HG03196 (cell line): ENCODE results near the gene TRIO.
A peak's percentile ranks its signal among the peaks of the same experiment; 100 is the strongest.
"Not testable (repeated sequence)": the region's sequence is repeated elsewhere in the genome, so short reads cannot be mapped to it uniquely, and the experiment has no call there.

Experiments used
- ATAC-seq: cut with Tn5 transposase; IDR thresholded peaks from one replicate; pipeline ENCODE4 v1.9.1; 2021; ENCODE audit not compliant: unreplicated experiment

TRIO gene

DNA sequence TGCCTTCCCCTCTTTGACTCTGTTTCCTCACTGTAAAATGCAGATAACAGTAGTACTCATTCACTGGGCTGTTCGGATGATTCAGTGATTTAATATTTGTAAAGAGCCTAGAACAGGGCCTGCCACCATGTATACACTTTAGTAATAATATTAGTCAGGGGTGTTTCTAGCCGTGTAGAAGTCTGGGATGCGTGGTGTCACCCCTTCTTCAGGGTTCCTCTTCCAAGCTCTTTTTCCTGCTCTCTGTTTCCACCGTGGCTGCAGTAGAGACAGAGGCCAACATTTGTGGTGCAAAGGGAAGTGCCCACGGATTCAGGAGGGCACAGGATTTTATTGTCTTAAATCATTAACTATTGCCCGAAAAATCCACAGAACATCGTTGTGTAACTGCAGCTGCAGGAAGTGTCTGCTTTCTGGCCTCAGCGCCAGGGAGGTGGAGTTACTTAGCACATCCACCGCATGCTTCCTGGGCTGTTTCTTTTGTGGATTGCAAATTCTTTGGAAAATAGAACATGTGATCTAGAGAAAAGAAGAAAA lies 61.7 kb downstream of the TRIO start:
- no peak for ATAC-seq

GRCh38 chr5:14206028-14206725 lies 63.0 kb downstream of the TRIO start:
- ATAC-seq = no peak

DNA sequence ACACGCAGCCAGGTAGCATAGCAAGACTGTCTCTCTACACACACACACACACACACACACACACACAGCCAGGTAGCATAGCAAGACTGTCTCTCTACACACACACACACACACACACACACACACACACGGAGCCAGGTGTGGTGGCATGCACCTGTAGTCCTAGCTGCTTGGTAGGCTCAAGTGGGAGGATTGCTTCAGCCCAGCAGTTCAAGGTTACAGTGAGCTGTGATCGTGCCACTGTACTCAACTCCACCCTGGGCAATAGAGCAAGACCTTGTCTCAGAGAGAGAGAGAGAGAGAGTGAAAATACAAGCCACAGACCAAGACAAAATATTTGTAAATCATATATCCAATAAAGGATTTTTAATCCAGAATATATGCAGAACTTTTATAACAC lies 64.3 kb downstream of the TRIO start:
- ATAC-seq = not testable (repeated sequence)

DNA sequence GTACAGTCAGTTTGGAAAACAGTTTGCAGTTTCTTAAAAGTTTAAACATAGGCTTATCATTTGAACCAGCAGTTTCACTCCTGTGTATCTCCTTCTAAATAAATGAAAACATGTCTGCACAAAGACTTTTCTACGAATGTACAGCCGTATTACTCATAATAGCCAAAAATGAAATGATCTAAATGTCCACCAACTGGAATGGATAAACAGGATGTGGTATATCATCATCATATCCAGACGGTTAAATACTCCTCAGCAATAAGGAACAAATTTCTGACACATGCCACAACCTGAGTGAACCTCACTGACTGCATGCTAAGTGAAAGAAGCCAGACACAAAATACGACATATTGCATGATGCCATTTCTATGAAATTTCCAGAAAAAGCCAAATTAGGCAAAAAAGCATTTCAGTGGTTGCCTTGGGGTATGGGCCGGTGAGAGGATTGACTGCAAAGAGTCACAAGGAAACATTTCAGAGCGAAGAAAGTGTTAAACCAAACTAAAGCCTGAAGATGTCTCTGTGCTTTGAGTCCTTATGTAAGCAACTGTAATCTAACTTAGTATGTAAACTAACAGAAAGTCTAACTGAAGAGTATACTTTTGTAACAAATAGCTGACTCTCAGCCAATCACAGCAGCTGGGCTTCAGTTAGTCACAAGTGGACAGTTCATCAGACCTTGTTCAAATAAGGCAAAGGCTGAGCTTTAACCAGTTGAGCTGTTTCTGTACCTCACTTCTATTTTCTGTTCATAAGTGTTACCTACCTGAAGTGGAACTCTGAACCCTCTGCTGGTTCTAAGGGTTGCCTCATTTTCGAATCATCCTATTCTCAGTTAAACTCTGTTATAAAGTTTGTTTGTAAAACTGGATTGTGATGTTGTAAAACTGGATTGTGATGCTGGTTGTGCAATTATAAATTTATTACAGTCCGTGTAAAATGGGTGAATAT lies 65.2 kb downstream of the TRIO start:
- peak; percentile 57 for ATAC-seq

GRCh38 chr5:14209222-14209822 lies 66.2 kb downstream of the TRIO start:
- no peak for ATAC-seq

- ATAC-seq = no peak
Measured at GRCh38 chr5:14209836-14210235, 66.7 kb downstream of the TRIO start.

GRCh38 chr5:14210729-14211128 lies 67.6 kb downstream of the TRIO start:
- ATAC-seq = no peak

GRCh38 chr5:14211818-14212803 lies 69.0 kb downstream of the TRIO start:
- ATAC-seq = peak; percentile 28

GRCh38 chr5:14212838-14213237 lies 69.7 kb downstream of the TRIO start:
- ATAC-seq = peak; percentile 28

- ATAC-seq = no peak
Measured at GRCh38 chr5:14213253-14213652, 70.1 kb downstream of the TRIO start.

DNA sequence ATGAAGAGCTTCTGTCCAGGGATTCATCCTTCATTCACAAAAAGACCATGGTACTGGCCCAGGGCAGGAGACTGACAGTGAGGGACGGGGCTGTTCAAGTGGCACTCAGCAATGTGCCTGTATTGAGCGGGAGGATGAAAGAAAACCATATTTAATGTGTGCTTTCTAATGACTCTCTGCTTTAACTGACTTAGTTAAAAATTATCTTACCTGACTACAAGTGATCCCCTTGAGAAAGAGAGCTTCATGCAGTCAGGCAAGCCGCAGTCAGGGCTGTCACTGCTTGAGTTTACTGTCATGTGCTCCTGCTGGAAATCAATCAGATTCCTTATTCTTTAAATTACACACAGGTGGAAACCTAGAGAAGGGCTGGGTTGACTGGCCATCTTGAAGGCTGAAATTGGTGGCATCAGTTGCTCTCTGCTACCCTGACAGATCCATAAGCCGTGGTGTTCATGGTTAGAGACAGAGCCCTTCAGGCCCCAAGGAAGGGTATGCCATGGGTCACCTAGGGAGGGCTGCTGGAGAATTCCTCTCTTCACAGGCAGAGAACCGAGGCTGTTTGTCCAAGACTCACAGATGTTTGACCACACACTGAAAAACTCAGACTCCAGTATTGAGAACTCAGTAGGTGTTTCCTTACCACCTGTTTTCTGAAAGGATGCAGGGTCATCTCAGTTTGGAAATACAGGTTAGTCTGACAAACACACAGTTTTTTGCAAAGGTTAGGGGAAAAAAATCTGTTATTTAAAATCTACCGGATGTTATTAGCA lies 70.9 kb downstream of the TRIO start:
- peak; percentile 34 for ATAC-seq

DNA sequence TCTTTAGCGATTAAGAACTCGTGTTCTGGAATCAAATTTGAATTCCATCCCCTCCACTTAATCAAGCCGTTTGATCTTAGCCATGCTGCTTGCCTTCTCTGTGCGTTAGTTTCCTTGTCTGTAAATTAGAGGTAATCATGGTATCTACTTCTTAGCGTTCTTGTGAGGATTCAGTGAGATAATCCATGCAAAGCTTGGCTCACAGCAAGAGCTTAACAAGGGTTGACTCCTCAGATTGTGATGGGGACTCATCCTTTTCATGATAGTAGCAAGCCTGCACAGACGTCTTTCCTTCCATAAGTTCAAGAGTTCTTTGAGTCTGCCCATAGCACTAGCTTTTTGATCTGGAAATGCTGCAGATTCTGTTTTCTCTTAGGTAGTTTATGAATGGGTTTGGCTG lies 72.8 kb downstream of the TRIO start:
- ATAC-seq = no peak

DNA sequence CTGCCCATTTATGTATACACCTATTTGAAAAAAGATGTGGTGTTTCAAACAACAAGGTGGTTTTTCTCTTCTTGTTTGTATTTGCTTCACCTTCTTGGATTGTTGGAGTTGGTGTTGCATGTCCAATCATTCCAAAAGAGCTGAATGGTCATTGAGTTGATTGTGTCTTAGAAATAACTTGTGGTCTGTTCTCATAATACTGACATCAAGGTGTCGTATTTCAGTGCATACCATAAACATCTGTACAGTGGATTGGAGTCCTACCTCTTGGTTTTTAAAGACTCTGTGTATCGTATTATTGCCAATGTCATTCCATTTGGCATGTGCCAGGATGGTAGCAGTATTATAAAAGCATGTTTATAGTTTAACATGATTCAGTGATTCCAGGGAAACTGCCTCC lies 73.2 kb downstream of the TRIO start:
- no peak for ATAC-seq

GRCh38 chr5:14216902-14217301 lies 73.8 kb downstream of the TRIO start:
- ATAC-seq = no peak

DNA sequence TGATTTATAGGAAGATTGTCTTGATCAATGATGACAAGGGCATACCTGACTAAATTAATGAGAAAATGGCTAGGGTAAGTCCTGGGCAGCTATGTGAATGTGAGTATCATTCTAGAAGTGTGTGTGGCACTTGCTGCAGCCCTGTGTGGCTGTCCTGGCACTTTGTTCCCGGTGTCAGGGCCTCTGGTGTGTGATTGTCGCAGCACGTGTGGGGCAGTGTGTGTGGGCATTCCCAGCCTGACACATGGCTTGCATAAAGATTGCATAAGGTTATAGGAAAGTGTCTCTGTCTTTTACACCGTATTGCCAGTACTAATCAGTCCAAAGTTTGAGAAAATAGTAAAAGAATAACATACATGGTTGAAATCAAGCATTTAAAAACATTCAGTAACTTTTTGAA lies 74.4 kb downstream of the TRIO start:
- no peak for ATAC-seq

DNA sequence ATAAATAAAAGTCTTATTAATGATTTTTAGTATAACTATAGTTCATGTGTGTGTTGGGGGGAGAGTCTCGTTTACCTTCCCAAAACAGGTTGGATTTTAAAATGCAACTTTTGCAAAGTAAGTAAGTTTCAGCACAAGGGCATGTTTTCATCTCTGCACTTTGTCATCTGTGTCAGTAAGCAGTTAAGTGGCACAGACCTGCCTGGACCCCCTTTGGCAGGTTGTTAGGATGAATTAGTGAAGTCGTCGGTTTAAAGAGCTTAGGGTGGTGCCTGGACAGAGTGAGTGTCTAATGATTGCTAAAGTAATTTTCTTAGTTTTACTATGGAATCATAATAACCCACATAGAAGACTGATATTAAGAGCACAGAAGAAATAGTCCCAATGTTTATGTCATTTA lies 74.9 kb downstream of the TRIO start:
- no peak for ATAC-seq

DNA sequence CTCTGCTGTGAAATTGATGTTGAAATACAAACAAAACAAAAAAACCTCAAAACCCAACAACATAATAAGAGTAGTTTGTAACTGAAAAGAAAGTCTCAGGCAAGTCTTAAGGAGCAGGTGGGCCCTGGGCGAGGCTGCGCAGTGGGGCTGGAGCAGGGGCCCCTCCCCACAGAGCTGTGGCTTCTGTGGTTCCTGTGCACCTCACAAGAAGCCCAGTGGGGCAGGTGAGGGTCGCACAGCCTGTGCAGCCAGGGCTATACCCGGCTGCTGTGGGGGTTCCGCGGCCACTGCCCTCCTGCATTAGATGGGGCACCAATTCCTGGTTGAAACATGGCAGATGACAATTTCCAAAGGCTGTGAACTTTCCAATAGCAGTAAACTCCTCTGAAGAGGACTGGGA lies 75.3 kb downstream of the TRIO start:
- ATAC-seq = no peak

GRCh38 chr5:14218897-14219573 lies 75.9 kb downstream of the TRIO start:
- no peak for ATAC-seq
